ENCODE data around the gene ANO4.

ANO4 gene

GRCh38 chr12:100795174-100795799 lies 711 bp downstream of the ANO4 start:
- no peak overlapping the region for H3K27ac Mint-ChIP-seq (ENCODE audit: low read depth)
- ATAC-seq (replicated peaks; ENCODE audit: extremely low read depth, poor library complexity, severe bottlenecking) (no peak), DNase-seq (ENCODE audit: low spot score in 2 of 2) (no peak)
- H3K36me3 Mint-ChIP-seq (ENCODE audit: insufficient read depth) = peaks cover 2% of the 10 kb centered on the region
- no peaks in the 10 kb centered on the region for H3K4me1 Mint-ChIP-seq
- H3K27me3 Mint-ChIP-seq = peaks cover 20% of the 10 kb centered on the region
- no peaks in the 10 kb centered on the region for H3K9me3 Mint-ChIP-seq
- H3K4me3 Mint-ChIP-seq = no peak overlapping the region

DNA sequence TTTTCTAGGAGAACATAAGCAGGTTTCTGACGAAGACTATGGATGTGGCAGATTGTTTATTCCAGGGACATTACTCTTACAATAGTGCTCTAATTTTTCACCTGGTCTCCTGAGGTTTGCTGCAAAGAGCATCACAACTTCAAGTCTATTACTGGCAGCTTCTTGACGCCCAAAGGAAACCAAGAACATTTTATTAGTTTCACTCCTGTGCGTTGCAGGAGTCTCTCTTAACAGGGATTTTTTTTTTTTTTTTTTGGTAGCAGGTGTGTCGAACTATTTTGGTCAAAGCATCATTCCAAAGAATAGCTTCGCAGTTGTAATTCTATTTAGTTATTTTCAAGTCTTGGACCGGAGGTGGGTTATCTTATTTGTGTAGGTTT lies 1.2 kb downstream of the ANO4 start:
- Mint-ChIP-seq H3K4me3 (no peak overlapping the region), H3K36me3 (ENCODE audit: insufficient read depth) (peaks cover 2% of the 10 kb centered on the region)
- DNase-seq (ENCODE audit: low spot score in 2 of 2) = no peak

DNA sequence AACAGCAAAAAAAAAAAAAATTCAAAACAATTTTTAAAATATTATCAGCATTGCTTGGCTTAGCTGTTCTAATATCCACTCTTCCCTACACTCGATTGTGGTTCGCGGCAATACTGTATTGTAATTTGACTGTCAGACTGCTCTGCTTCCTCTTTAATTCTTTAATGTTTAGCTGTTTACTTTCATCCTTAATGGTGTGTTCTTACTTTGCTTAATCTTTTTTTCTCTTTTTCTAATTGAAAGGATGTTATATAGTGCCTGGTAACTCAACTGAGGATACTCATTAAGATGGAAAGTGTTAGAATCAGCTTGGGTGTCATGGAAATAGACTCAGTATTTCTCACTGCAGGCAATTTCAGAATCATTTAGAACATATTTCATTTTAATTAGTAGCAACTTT lies 2.0 kb downstream of the ANO4 start:
- DNase-seq (ENCODE audit: low spot score in 2 of 2) (no peak), ATAC-seq (replicated peaks; ENCODE audit: extremely low read depth, poor library complexity, severe bottlenecking) (no peak)
- peaks cover 2% of the 10 kb centered on the region for H3K36me3 Mint-ChIP-seq (ENCODE audit: insufficient read depth)
- H3K27me3 Mint-ChIP-seq = peaks cover 20% of the 10 kb centered on the region
- H3K4me1 Mint-ChIP-seq = no peaks in the 10 kb centered on the region
- no peak overlapping the region for H3K27ac Mint-ChIP-seq (ENCODE audit: low read depth)
- H3K9me3 Mint-ChIP-seq = no peaks in the 10 kb centered on the region
- no peak overlapping the region for H3K4me3 Mint-ChIP-seq

More for the DNA sequence above, 1.2 kb downstream of the ANO4 start:
- Mint-ChIP-seq H3K27me3 (peaks cover 20% of the 10 kb centered on the region), H3K4me1 (no peaks in the 10 kb centered on the region), H3K9me3 (no peaks in the 10 kb centered on the region), H3K27ac (ENCODE audit: low read depth) (no peak overlapping the region)
- ATAC-seq (replicated peaks; ENCODE audit: extremely low read depth, poor library complexity, severe bottlenecking) = no peak

DNA sequence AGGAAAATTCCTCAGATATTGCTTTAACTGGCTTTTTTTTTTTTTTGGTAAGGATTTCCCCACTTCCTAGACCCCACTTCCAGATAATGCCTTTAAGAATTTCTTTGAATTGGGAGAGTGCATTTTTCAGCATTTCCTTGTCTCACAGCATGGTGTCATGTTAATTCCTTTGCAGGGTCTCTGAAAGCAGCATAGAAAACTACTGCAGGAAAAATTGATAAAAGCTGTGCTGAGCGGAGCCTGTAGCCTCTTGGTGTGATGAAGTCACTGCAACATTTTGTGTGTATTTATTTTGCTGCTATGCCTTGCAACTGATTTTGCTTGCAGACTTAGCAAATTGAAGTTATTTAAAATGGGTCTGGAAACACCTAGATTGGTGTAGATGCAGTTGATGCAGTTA lies 2.7 kb downstream of the ANO4 start:
- Mint-ChIP-seq H3K36me3 (ENCODE audit: insufficient read depth) (peaks cover 2% of the 10 kb centered on the region), H3K27me3 (peaks cover 20% of the 10 kb centered on the region)

GRCh38 chr12:100797786-100798185 lies 3.2 kb downstream of the ANO4 start:
- ATAC-seq (replicated peaks; ENCODE audit: extremely low read depth, poor library complexity, severe bottlenecking) (no peak), DNase-seq (ENCODE audit: low spot score in 2 of 2) (no peak)
- no peaks in the 10 kb centered on the region for H3K9me3 Mint-ChIP-seq
- peaks cover 2% of the 10 kb centered on the region for H3K36me3 Mint-ChIP-seq (ENCODE audit: insufficient read depth)
- no peaks in the 10 kb centered on the region for H3K4me1 Mint-ChIP-seq
- H3K27me3 Mint-ChIP-seq = peaks cover 20% of the 10 kb centered on the region
- no peak overlapping the region for H3K27ac Mint-ChIP-seq (ENCODE audit: low read depth)
- no peak overlapping the region for H3K4me3 Mint-ChIP-seq

More for the DNA sequence above, 2.7 kb downstream of the ANO4 start:
- H3K4me1 Mint-ChIP-seq = no peaks in the 10 kb centered on the region
- no peak overlapping the region for H3K4me3 Mint-ChIP-seq
- no peak overlapping the region for H3K27ac Mint-ChIP-seq (ENCODE audit: low read depth)
- ATAC-seq (replicated peaks; ENCODE audit: extremely low read depth, poor library complexity, severe bottlenecking) = no peak
- no peak for DNase-seq (ENCODE audit: low spot score in 2 of 2)
- H3K9me3 Mint-ChIP-seq = no peaks in the 10 kb centered on the region

GRCh38 chr12:100798286-100799160 lies 3.9 kb downstream of the ANO4 start:
- peaks cover 2% of the 10 kb centered on the region for H3K36me3 Mint-ChIP-seq (ENCODE audit: insufficient read depth)
- H3K27ac Mint-ChIP-seq (ENCODE audit: low read depth) = no peak overlapping the region
- H3K4me1 Mint-ChIP-seq = no peaks in the 10 kb centered on the region
- no peaks in the 10 kb centered on the region for H3K9me3 Mint-ChIP-seq
- DNase-seq (ENCODE audit: low spot score in 2 of 2) = no peak
- H3K4me3 Mint-ChIP-seq = no peak overlapping the region
- peaks cover 20% of the 10 kb centered on the region for H3K27me3 Mint-ChIP-seq
- no peak for ATAC-seq (replicated peaks; ENCODE audit: extremely low read depth, poor library complexity, severe bottlenecking)

GRCh38 chr12:100799770-100800169 lies 5.2 kb downstream of the ANO4 start:
- Mint-ChIP-seq H3K36me3 (ENCODE audit: insufficient read depth) (no peaks in the 10 kb centered on the region), H3K27ac (ENCODE audit: low read depth) (no peak overlapping the region), H3K27me3 (peaks cover 16% of the 10 kb centered on the region)

DNA sequence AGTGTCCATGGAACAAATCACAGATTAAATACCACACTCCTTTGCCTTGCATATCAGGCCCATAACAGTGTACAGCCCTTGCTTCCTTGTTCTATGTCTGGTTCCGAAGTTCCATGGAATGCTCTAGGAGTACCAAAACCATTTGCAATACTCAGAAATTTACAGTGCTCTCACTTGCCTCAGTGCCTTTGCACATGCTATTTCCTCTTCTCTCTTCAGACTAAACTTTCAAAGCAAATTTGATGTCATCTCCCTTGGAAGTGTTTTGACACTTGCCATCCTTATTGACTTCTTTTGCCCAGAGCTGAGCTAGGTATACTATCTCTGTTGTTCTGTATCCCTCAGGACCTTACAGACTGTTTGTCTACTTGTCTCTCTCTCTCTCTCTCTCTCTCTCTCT lies 6.1 kb downstream of the ANO4 start:
- Mint-ChIP-seq H3K27me3 (peaks cover 8% of the 10 kb centered on the region), H3K4me3 (no peak overlapping the region), H3K27ac (ENCODE audit: low read depth) (no peak overlapping the region), H3K36me3 (ENCODE audit: insufficient read depth) (no peaks in the 10 kb centered on the region), H3K9me3 (peaks cover 4% of the 10 kb centered on the region), H3K4me1 (no peaks in the 10 kb centered on the region)
- ATAC-seq (replicated peaks; ENCODE audit: extremely low read depth, poor library complexity, severe bottlenecking) (no peak), DNase-seq (ENCODE audit: low spot score in 2 of 2) (no peak)

More at GRCh38 chr12:100799770-100800169, 5.2 kb downstream of the ANO4 start:
- H3K9me3 Mint-ChIP-seq = no peaks in the 10 kb centered on the region
- ATAC-seq (replicated peaks; ENCODE audit: extremely low read depth, poor library complexity, severe bottlenecking) (no peak), DNase-seq (ENCODE audit: low spot score in 2 of 2) (no peak)
- no peaks in the 10 kb centered on the region for H3K4me1 Mint-ChIP-seq
- H3K4me3 Mint-ChIP-seq = no peak overlapping the region

GRCh38 chr12:100801320-100801719 lies 6.7 kb downstream of the ANO4 start:
- no peak overlapping the region for H3K4me3 Mint-ChIP-seq
- ATAC-seq (replicated peaks; ENCODE audit: extremely low read depth, poor library complexity, severe bottlenecking) = no peak
- H3K4me1 Mint-ChIP-seq = no peaks in the 10 kb centered on the region
- peaks cover 8% of the 10 kb centered on the region for H3K27me3 Mint-ChIP-seq
- no peak overlapping the region for H3K27ac Mint-ChIP-seq (ENCODE audit: low read depth)
- H3K9me3 Mint-ChIP-seq = peaks cover 5% of the 10 kb centered on the region
- no peak for DNase-seq (ENCODE audit: low spot score in 2 of 2)
- no peaks in the 10 kb centered on the region for H3K36me3 Mint-ChIP-seq (ENCODE audit: insufficient read depth)

GRCh38 chr12:100808777-100809176 lies 14.2 kb downstream of the ANO4 start:
- DNase-seq (ENCODE audit: low spot score in 2 of 2) (no peak), ATAC-seq (replicated peaks; ENCODE audit: extremely low read depth, poor library complexity, severe bottlenecking) (no peak)
- H3K4me1 Mint-ChIP-seq = no peaks in the 10 kb centered on the region
- no peak overlapping the region for H3K4me3 Mint-ChIP-seq
- no peaks in the 10 kb centered on the region for H3K36me3 Mint-ChIP-seq (ENCODE audit: insufficient read depth)
- no peak overlapping the region for H3K27ac Mint-ChIP-seq (ENCODE audit: low read depth)
- H3K27me3 Mint-ChIP-seq = no peaks in the 10 kb centered on the region
- peaks cover 10% of the 10 kb centered on the region for H3K9me3 Mint-ChIP-seq

DNA sequence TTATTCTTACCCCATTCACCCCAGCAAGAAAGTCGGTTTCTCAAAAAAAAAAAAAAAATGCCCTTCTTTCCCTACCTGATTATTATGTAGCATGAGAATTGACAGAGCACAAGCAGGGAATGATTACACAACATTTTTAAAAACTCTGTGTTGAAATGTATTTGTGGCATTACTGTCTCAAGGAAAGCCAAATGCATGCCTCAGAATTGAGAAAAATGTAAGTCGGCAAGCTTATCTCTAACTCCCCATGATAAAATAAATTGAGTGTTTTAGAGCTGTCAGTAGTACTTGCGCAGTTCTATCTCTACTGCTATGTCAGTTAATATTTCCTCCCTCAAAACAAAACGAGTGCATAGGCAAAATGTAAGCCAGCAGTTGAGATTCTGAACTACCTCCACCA lies 25.7 kb downstream of the ANO4 start:
- Mint-ChIP-seq H3K9me3 (no peaks in the 10 kb centered on the region), H3K36me3 (ENCODE audit: insufficient read depth) (no peaks in the 10 kb centered on the region), H3K27ac (ENCODE audit: low read depth) (no peak overlapping the region), H3K4me3 (no peak overlapping the region), H3K4me1 (no peaks in the 10 kb centered on the region), H3K27me3 (no peaks in the 10 kb centered on the region)
- DNase-seq (ENCODE audit: low spot score in 2 of 2) (no peak), ATAC-seq (replicated peaks; ENCODE audit: extremely low read depth, poor library complexity, severe bottlenecking) (no peak)

DNA sequence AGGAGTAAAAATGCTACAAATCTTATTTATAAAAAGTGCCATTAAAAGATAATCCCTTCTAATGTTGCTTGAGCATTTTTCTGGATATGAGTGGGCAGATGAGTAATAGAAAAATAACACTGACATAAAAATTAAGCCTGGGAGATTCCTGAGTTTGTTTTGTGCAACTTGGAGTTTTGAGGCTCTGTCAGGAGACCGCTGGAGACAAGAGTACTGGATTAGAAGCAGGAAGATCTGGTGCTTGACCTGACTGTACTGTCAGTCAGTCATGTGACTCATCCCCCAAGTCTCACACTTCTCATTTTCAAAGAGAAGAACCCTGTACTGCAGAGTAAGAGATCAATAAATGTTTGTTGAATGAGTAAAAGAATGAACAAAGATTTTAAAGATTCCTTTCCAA lies 29.4 kb downstream of the ANO4 start:
- H3K36me3 Mint-ChIP-seq (ENCODE audit: insufficient read depth) = peaks cover 1% of the 10 kb centered on the region
- DNase-seq (ENCODE audit: low spot score in 2 of 2) = no peak
- H3K4me1 Mint-ChIP-seq = no peaks in the 10 kb centered on the region
- no peaks in the 10 kb centered on the region for H3K27me3 Mint-ChIP-seq
- H3K27ac Mint-ChIP-seq (ENCODE audit: low read depth) = no peak overlapping the region
- no peak overlapping the region for H3K4me3 Mint-ChIP-seq
- ATAC-seq (replicated peaks; ENCODE audit: extremely low read depth, poor library complexity, severe bottlenecking) = no peak
- H3K9me3 Mint-ChIP-seq = peaks cover 9% of the 10 kb centered on the region

- Mint-ChIP-seq H3K9me3 (peaks cover 9% of the 10 kb centered on the region), H3K27ac (ENCODE audit: low read depth) (no peak overlapping the region), H3K4me1 (no peaks in the 10 kb centered on the region), H3K27me3 (no peaks in the 10 kb centered on the region), H3K4me3 (no peak overlapping the region), H3K36me3 (ENCODE audit: insufficient read depth) (peaks cover 1% of the 10 kb centered on the region)
- DNase-seq (ENCODE audit: low spot score in 2 of 2) (no peak), ATAC-seq (replicated peaks; ENCODE audit: extremely low read depth, poor library complexity, severe bottlenecking) (no peak)
These were observed 29.9 kb downstream of the ANO4 start for GRCh38 chr12:100824476-100824875.
